ENCODE measurements around the gene RSPO4. TPM values are rescaled to one million over a fixed set of nuclear protein-coding genes. Genes with fewer than 3 reads are reported as not detected.

Gene RSPO4
- total RNA-seq, 1 donor from 2014 or later: 0.11 TPM

DNA sequence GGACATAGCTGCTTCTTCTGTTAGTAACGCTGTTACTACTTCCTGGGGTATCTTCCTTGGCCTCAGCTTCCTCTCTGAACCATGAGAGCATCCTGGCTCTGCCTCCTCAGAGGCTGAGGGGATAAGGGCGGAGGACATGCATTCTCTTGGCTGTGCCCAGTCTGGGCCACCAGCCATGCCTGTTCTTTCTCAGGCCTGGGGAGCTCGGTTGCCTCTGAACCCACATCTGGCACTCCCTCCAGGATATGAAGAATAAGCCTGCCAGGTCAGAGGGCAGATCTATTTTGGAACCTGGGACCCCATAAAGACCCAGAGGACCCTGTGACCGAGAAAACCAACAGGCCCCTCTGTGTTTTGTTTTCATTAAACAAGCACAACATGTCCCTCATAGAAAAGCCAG lies 79.3 kb downstream of the RSPO4 start:
- Mint-ChIP-seq H3K4me3 (no peak overlapping the region), H3K4me1 (no peaks in the 10 kb centered on the region), H3K36me3 (ENCODE audit: low read depth) (no peaks in the 10 kb centered on the region), H3K27me3 (peaks cover 18% of the 10 kb centered on the region), H3K27ac (no peak overlapping the region), H3K9me3 (peaks cover 2% of the 10 kb centered on the region)
- TF ChIP-seq, protein P1, sequence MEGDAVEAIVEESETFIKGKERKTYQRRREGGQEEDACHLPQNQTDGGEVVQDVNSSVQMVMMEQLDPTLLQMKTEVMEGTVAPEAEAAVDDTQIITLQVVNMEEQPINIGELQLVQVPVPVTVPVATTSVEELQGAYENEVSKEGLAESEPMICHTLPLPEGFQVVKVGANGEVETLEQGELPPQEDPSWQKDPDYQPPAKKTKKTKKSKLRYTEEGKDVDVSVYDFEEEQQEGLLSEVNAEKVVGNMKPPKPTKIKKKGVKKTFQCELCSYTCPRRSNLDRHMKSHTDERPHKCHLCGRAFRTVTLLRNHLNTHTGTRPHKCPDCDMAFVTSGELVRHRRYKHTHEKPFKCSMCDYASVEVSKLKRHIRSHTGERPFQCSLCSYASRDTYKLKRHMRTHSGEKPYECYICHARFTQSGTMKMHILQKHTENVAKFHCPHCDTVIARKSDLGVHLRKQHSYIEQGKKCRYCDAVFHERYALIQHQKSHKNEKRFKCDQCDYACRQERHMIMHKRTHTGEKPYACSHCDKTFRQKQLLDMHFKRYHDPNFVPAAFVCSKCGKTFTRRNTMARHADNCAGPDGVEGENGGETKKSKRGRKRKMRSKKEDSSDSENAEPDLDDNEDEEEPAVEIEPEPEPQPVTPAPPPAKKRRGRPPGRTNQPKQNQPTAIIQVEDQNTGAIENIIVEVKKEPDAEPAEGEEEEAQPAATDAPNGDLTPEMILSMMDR (IDR thresholded peaks at IDR 0.05): no peak
- ChIA-PET CTCF (interaction anchor here (0.6 kb wide), 1 partner anchor 19 kb away, joined by 3 read pairs; no protein-coding TSS in a partner anchor), POLR2A (no interaction called here)
- DNase-seq (no peak), ATAC-seq (ENCODE audit: low read depth) (no peak)
- intact Hi-C loops (cut with micrococcal nuclease): no loop called here

DNA sequence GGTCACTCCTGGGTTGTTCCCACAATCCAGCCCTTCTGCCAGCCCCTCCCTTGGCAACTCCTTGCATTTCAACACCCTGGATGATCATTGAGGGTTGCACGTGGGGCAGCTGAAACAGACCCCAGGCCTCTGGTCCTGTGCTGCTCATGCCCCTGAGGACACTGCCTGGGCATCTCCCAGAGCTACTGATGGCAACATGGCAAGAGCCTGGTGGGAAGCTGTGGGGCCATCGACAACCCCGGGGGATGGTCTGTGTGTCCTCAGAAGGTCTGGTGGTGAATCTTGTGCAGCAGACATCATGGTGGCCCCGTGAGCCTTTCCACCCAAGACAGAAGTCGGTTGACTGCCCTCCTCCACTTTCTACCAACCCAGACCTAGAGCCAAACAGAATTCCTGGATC lies 81.0 kb downstream of the RSPO4 start:
- Mint-ChIP-seq H3K4me1 (no peaks in the 10 kb centered on the region), H3K9me3 (peaks cover 2% of the 10 kb centered on the region), H3K27me3 (peaks cover 19% of the 10 kb centered on the region), H3K27ac (no peak overlapping the region), H3K36me3 (ENCODE audit: low read depth) (no peaks in the 10 kb centered on the region), H3K4me3 (no peak overlapping the region)
- DNase-seq (no peak), ATAC-seq (ENCODE audit: low read depth) (no peak)
- CTCF ChIA-PET: no interaction called here
- intact Hi-C loops (cut with micrococcal nuclease): no loop called here
- TF ChIP-seq, protein P1 (IDR thresholded peaks at IDR 0.05): no peak
- POLR2A ChIA-PET: no interaction called here

DNA sequence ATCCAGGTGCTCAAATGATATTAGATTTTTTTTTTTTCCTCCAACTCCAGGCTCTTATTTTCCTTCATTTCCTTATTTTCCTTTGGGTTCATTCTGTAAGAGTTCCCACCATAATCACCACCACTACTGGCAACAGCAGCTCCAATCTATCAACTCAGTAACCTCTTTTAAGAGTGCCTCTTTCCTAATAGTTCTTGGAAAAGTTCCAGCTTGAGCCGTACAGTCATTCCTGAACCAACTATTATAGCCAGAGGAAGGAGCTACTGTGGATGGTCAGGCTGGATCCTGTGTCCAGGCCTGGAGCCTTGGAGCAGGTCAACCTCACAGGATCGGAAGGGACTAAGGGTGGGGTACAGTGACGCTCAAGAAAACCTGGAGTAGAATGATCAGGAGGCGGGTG lies 81.8 kb downstream of the RSPO4 start:
- TF ChIP-seq, protein P1 (IDR thresholded peaks at IDR 0.05): no peak
- DNase-seq: no peak
- Mint-ChIP-seq H3K27me3 (peaks cover 15% of the 10 kb centered on the region), H3K4me3 (no peak overlapping the region), H3K36me3 (ENCODE audit: low read depth) (no peaks in the 10 kb centered on the region), H3K9me3 (peaks cover 2% of the 10 kb centered on the region), H3K4me1 (no peaks in the 10 kb centered on the region), H3K27ac (no peak overlapping the region)
- ATAC-seq (ENCODE audit: low read depth): no peak
- POLR2A ChIA-PET: no interaction called here
- intact Hi-C loops (cut with micrococcal nuclease): no loop called here
- CTCF ChIA-PET: no interaction called here

DNA sequence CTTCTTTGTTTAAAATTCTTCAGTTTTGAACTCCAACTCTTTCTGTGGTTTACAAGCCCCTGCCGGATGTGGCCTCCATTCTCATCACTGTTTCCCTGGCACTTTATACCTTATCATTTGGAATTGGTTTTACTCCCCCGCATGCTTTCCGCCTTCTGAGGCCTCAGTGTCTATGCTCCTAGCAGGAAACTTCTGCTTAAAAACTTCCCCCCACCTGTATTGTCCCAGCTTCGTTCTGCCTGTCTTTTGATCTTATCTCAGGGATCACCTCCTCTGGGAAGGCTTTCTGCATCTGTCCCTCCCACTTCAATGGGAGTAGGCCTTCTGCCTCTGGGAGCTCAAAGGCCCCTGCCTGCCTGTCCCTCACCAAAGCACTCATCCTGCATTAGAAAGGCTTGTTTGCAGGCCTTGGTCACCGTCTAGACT lies 82.6 kb downstream of the RSPO4 start:
- Mint-ChIP-seq H3K36me3 (ENCODE audit: low read depth) (no peaks in the 10 kb centered on the region), H3K4me3 (no peak overlapping the region), H3K9me3 (peaks cover 2% of the 10 kb centered on the region), H3K4me1 (no peaks in the 10 kb centered on the region), H3K27me3 (peaks cover 19% of the 10 kb centered on the region), H3K27ac (no peak overlapping the region)
- CTCF ChIA-PET: no interaction called here
- TF ChIP-seq, protein P1 (IDR thresholded peaks at IDR 0.05): no peak
- POLR2A ChIA-PET: no interaction called here
- intact Hi-C loops (cut with micrococcal nuclease): no loop called here
- ATAC-seq (ENCODE audit: low read depth) (no peak), DNase-seq (no peak)

DNA sequence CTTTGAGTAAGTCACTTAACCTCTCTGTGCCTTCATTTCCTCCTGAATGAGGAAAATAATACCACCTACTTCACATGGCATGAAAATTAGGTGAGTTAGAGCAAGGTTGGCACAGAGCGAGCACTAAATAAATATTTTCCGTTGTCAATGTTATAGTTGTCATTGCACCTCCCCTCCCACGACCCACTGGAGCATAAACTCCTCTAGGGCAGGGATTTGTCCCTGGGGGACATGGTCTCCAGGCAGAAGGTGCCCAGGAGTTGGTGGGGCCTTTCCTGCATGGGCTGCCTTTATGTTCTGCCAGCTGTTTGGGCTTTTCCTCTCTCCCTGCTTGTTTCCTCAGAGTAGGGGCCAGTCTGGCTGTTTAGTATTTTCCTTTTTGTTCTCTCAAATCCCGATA lies 84.7 kb downstream of the RSPO4 start:
- peaks cover 27% of the 10 kb centered on the region for H3K27me3 Mint-ChIP-seq
- no peaks in the 10 kb centered on the region for H3K36me3 Mint-ChIP-seq (ENCODE audit: low read depth)
- ChIA-PET CTCF (no interaction called here), POLR2A (no interaction called here)
- intact Hi-C loops (cut with micrococcal nuclease): no loop called here
- TF ChIP-seq, protein P1 (IDR thresholded peaks at IDR 0.05): no peak
- no peaks in the 10 kb centered on the region for H3K4me1 Mint-ChIP-seq
- peaks cover 2% of the 10 kb centered on the region for H3K9me3 Mint-ChIP-seq
- no peak overlapping the region for H3K4me3 Mint-ChIP-seq
- no peak overlapping the region for H3K27ac Mint-ChIP-seq
- ATAC-seq (ENCODE audit: low read depth) (no peak), DNase-seq (no peak)

Data from activated B cell treated with CpG ODN at 0.5 μM for 24 hours (primary cell).